Activated gamma-delta T cell treated with anti-CD3 and anti-CD28 coated beads, Interleukin-2, amount 50 U/mL, for 16 hours (primary cell): Measurements from ENCODE around the gene BZW1.

ENCODE experiments used
- DNase-seq: peaks from one replicate; pipeline ENCODE4 v3.0.0-alpha.2; 2020; ENCODE audit warnings: low read depth

The BZW1 gene

DNA sequence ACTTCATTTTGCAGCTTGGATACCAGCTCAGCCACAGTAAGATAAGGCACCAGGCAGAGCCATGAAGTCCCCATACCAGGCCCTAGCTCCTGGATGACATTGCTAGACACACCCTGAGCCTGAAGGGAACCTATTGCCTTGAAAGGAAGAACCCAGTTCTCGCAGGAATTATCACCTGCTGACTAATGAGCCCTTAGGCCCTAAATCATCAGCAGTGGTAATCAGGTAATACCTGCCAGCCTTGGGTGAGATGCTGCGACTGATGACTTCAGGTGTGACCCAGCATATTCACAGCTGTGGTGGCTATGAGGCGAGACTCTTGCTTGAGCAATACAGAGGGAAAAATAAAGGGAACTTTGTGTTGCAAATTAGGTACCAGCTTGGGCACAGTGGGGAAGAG lies 27.8 kb downstream of the BZW1 start:
- no peak for DNase-seq

DNA sequence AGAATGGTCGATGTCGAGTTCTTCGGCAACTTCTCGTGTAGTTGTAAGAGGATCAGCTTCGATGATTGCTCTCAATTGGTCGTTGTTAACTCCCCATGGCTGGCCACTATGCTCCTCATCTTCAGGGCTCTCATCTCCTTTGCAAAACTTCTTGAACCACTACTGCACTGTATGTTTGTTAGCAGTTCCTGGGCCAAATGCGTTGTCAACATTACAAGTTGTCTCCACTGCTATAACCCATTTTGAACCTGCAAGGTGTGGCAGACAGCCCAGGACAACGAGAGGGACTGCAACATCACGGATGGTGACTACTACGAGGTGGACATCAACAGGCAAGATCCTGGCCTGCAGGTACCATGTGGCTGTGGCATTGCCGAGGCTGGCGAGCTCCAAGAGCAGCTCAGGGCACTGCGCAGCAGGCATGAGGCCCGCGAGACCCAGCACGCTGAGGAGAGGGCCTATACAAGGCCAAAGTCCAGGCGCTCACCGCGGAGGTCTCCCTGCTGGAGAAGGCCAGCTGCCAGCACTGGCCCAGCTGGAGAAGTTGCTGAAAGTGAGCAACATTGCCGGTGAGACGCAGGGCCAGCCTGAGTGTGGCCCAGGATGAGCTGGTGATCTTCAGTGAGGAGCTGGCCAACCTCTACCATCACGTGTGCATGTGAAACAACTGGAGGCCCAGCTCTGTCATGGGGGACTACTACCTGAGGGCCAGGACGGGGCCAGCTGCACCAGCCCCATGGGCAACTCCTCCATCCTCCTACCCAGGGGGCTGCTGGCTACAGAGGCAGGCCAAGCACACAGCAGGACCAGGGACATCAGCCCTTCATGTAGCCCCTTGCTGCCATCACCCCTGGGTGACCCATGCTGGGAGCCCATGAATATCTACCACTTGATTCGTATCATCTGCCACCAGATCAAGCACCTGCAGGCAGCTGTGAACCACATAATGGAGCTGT lies 32.6 kb downstream of the BZW1 start:
- DNase-seq = no peak

DNA sequence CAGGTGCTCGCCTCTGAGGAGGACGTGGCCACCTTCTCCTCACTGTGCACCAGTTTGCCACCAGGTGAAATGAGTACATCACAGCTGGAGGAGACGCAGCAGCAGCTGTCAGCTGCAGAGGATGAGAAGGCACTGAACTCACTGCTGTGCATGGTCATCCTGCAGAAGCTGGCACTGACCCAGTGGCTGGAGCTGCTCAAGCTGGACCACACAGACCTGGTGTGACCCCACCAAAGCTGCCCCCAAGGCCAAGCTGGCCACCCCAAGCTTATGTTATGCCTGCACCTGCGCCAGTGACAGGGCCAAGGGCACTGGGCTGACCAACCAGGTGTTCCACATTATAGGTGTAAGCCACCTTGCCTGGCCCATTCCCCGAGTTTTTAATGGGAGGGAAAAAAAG lies 33.5 kb downstream of the BZW1 start:
- no peak for DNase-seq

DNA sequence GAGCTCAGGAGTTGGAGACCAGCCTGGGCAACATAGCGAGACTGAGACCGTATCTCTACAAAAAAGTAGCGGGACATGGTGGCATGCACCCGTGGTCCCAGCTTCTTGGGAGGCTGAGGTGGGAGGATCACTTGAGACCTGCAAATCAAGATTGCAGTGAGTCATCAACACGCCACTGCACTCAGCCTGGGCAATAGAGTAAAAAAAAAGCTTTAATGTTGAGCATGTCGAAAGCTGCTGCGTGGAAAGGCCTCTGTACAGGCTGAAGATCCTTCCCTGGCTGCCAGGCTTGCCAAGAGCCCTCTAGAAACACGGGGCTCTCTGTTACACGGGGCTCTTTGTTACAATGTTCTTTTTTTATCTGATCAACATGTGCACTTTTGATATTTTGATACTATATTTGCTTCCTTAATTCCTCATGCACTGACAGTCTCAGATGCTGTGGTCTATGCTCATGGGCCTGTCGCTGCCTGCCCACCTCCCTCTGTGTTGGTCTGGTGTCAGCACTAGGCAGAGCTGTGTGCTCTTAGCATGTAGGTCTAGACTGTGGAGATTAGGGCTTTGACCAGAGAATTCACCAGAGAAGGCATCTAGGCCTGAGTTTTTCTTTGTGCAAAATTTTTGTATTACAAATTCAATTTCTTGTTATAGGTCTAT lies 34.1 kb downstream of the BZW1 start:
- DNase-seq = no peak

DNA sequence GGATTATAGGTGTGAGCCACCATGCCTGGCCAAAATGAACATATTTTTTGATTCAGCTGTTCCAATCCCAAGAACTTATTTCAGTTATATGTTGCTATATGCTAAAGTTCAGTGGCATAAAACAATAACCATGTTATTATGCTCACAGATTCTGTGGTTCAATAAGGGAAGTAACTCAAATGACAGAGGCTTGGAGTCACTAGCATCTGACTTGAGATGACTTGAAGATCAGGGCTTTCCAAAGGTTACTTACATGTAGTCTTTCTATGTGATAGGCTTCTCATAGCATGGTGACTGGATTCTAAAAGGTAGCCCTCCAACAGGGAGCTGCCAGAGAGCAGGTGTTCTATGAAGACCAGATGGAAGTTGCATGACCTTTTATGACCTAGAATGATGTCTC lies 35.6 kb downstream of the BZW1 start:
- no peak for DNase-seq

DNA sequence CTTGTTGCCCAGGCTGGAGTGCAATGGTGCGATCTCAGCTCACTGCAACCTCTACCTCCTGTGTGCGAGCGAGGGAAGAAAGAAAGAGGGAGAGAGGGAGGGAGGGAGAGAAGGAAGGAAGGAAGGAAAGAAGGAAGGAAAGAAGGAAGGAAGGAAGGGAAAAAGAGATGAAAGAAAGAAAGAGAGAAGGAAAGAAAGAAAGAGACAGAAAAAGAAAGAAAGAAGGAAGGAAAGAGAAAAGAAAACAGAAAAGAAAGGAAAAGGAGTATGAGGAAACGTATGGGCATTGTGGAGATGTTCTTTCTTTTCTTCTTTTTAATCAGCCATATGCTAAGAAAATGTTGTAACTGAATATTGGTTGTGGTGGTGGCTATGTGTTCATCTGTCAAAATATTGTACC lies 36.2 kb downstream of the BZW1 start:
- no peak for DNase-seq

DNA sequence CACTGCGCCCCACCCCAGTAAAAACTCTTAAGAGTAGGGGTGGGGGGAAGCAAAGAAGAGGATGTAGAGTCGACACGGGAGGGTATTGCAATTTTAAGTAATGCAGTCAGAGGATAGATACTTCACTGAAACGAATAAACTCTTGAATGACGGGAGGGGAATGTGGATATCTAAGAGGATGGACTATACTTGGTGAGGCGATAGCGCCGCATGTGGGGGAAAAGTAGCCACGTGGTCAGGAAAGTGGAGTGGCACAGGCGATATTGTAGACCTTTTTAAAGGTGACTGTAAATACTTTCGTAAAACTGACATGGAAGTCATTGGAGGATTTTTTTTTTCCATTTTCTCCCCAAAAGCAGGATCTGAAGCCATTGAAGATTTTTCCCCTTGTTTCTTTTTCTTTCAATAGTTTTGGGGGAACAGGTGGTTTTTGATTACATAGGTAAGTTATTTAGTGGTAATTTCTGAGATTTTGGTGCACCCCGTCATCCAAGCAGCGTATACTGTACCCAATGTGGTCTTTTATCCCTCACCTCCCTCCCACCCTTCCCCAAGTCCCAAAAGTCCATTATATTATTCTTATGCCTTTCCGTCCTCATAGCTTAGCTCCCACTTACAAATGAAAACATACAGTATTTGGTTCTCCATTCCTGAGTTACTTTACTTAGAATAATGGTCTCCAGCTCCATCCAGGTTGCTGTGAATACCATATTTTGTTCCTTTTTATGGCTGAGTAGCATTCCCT lies 39.0 kb downstream of the BZW1 start:
- no peak for DNase-seq

DNA sequence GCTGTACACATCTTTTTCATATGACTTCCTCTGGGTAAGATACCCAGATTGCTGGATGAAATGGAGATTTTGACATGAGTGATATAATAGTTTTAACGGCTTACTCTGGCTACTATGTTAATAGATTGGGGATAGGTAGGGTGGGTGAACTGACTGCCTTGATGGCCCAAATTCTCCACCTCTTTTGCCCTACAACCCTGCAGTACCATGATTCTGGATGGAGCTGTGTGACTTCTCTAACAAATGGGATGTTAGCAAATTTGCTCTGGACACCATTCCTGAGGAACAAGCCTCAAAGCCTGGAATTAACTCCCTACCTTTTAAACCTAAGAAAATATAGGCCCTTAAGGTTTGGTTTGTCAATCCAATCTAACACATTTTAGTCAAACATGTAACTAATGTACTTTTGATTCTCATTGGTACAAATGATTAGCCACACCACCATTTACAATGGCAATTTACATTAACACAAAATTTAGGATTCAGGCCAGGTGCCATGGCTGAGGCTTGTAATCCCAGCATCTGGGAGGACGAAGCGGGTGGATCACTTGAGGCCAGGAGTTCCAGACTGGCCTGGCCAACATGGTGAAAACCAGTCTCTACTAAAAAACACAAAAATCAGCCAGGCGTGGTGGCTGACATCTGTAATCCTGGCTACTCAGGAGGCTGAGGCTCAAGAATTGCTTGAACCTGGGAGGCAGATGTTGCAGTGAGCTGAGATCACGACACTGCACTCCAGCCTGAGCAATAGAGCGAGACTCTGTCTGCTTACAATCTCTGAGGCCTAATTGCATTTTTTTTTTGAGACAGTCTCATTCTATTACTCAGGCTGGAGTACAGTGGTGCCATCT lies 39.9 kb downstream of the BZW1 start:
- no peak for DNase-seq

DNA sequence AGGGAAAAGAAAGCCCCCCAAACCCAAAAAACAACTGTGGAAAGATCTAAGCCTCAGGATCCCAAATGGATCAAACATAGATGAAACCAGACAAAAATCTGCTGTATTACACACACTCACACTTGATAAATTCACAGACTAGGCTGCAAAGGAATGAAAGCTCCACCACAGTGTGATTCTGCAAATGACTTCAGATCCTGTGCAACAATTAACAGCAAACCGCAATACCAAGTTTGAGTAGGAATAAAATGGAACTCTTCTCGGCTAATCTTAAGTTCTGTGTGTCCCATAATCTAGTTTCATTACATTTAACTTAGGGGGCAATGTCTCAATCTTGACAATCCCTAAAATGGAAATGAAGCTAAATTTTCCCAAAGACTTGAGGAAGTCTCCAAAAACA lies 40.9 kb downstream of the BZW1 start:
- DNase-seq = no peak

DNA sequence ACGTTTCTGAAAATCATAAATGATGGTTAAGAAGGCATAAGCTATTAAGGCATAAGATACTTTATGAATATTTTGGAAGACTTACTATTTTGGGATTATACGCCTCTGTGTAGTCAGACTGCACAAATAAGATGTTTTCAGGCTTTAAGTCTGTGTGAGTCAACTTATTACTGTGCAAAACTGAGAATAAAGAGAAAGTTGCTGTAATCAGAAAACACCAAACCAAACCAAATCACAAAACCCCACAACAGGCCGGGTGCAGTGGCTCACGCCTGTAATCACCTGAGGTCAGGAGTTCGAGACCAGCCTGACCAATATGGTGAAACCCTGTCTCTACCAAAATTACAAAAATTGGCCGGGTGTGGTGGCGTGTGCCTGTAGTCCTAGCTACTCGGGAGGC lies 45.1 kb downstream of the BZW1 start:
- no peak for DNase-seq

DNA sequence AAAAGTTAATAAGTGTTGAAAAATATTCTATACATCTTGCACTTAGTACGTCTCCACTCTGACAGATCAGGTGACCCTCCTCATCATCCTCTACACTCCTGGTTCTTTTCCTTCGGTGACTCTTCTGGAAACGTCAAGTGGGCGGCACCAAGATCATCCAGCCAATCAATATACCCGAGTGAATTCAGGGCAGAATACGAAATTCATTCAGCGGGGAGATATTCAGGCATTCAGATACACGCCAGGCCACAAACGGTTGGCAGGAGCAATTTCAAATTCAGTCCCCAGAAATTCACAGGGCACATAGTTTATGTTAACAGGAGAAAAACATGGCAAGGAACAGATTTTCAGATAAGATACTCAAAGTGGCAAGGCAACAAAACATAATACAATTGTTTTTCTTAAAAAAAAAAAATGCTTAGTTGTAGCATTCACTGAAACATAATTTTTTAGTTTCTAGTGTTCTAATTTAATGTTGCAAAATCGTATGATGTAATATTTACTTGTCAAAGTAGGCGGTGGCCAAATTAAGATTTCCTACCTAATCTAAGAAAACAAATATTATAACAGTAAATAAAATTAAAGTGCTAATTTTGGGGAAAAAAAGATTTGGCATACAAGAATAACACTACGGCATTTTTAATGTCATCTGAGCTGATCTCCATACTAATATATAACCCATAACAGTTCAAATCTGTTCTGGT lies 48.5 kb downstream of the BZW1 start:
- DNase-seq = no peak

DNA sequence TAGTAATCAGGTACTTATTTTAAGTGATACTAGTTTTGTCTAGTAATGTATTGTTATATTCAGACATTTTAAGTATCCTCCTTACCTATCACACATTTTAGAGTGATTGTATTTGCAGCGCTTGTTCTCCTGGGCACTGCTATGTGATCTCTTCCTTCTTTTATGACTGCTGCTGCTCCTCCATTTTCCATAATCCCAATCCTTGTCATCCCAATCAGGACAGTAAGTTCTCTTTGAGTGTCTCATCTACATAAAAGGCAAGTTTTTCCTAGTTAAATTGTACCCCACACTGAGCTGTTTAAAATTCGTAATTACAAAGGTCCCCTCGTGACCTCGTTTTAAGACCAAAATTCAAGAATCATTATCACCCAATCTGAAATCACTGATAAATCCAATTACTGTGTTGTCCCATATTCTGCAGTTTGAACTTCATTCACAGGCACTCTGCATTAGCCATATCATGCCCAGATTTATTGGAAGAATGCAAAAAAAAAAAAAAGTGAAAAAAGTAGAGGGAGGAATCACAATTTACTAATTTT lies 50.0 kb downstream of the BZW1 start:
- no peak for DNase-seq

DNA sequence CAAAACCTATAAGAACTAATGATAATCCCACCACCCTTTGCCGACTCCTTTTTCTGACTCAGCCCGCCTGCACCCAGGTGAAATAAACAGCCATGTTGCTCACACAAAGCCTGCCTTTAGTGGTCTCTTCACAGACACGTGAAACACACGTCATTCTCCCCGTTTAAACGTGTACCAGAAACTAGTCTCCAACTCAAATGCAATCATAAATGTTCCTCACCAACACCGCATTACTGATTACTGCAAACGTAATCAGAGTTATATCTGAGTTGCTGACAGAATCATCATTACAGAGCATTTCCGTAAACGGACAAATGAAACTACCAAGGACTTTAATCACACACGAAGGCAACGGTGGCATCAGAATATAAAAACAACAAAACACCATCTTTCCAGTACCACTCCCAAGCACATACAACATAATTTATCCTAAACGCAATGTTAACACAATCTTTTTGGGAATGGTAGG lies 50.9 kb downstream of the BZW1 start:
- peak; percentile 37 for DNase-seq

DNA sequence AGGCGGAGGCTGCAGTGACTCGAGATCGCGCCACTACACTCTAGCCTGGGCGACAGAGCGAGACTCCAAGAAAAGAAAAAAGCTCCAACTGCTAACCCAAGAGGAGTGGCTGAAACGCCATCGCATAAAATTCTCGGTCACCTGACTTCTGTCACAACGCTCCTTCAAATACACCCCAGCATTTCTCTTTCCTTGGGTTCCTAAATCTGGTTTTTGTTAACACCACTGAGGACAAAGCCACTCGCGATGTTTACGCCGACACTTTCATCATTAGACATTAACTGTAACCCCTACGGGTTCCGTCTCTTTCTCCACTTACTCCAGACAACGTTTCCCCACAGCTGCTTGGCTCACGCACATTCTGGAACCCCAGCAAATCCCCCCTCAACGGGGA lies 52.1 kb downstream of the BZW1 start:
- DNase-seq = no peak

DNA sequence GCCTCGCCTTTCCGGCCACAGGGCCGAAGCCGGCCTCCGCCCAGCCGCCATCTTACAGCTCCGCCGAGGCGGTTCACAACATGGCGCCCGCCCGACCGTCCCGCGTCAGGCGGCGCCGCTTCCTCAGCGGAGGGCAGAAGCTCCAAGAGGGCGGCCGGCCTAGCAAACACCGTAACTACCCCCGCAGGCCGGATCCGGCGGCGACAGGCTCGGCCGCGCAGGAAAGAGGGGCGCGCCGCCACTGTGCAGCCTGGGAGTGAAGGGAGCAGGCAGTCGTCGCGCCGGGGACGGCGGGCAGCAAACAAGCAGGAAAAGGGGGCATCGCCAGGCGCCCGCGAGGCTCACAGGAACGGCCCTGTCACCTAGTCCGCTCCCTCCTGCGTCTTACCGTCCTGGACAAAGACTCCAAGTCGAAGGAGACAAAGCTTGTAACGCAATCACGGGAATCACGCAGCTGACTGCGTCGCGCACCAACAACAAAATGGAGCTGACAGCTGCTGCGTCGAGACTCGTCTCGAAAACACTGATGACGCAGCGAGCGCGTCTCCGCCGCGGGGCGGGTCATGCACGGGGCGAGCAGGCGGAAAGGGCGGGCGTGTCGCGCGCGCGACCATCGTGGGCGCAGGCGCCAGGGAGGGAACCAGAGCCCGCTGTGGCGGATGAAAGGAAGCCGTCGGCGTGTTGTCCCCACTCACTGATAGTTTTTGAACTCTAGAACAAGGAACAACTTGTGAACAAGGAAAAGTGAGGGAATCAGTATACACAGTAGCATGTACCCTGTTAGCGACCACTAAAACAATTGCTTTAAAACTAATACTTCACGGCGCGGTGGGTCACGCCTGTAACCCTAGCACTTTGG lies 52.7 kb downstream of the BZW1 start, which contains the start of gene CLK1:
Gene CLK1, minus strand, starts transcription at position 483 of the 859 bp plus-strand sequence. CDS start 2,796 bp downstream, outside the sequence.
- DNase-seq = peak; percentile 95

DNA sequence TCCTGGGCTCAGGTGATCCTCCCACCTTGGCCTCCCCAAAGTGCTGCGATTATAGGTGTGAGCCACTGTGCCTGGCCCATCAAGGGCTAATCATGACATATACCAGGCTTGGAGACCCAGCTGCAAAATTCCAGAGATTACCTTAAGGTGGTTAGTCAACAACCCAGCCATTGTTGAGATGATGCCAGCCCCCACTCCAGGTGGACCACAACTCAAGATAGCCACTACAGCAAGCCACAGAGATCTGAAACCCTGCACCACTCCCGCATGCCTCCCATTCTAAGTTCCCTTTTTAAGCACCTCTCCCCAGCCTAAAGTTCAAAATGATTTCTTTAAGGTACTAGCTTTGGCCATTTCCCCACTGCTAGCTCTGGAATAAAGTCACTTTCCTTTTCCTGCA lies 57.3 kb downstream of the BZW1 start:
- no peak for DNase-seq

DNA sequence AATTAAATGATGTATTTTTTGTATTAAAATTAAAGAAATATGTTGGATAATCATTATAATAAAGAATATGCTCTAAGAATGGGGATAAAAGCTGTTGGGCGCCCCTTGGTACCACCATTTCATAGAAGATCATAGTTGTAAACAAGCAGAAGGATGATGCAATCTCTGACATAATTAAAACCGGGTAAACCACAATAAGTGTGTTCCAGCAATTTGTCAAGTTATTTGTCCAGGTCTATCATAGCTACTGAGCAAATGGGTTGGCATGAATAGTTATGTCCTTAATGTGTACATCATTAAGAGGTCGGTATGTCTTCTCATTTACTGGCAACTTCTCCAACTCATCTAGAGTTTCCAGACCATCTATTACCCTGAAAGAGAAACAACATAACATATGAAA lies 59.4 kb downstream of the BZW1 start:
- DNase-seq = no peak

DNA sequence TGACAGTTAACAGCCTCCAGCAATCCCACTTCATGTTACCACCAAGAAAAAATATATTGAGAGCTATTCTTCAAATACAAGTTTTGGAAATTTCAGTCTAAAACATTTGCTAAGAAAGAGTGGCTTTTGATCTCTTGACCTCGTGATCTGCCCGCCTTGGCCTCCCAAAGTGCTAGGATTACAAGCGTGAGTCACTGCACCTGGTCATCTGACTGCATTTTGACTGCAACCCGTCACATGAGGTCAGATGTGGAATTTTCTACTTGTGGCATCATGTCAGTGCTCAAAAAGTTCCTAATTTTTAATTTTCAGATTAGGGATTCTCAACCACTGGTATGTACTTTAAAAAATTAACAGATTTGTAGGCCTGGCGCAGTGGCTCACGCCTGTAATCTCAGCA lies 61.9 kb downstream of the BZW1 start:
- DNase-seq = no peak
